Chondrocyte (in vitro differentiated cells): ENCODE results near the gene WDR4. TPM values are rescaled to one million over a fixed set of nuclear protein-coding genes. Genes with fewer than 3 reads are reported as not detected.
"Not testable (repeated sequence)": the region's sequence is repeated elsewhere in the genome, so short reads cannot be mapped to it uniquely, and the experiment has no call there.

Experiments
- DNase-seq: peaks from one replicate; pipeline ENCODE4 v3.0.0; 2021; ENCODE audit warnings: mixed read lengths, low spot score
- H3K27ac Mint-ChIP-seq: one replicate; pipeline ENCODE4 v1.8.0; 2021; ENCODE audit warnings: mild to moderate bottlenecking, moderate library complexity, mixed read lengths; ENCODE audit not compliant: unreplicated experiment
- H3K27me3 Mint-ChIP-seq: 2 replicates; pipeline ENCODE4 v1.8.0; 2021; ENCODE audit warnings: low read depth, mixed read lengths
- H3K36me3 Mint-ChIP-seq: 2 replicates; pipeline ENCODE4 v1.8.0; 2021; ENCODE audit warnings: low read depth, mixed read lengths
- H3K4me1 Mint-ChIP-seq: 2 replicates; pipeline ENCODE4 v1.8.0; 2021; ENCODE audit warnings: low read depth, mild to moderate bottlenecking, mixed read lengths
- H3K4me3 Mint-ChIP-seq: one replicate; pipeline ENCODE4 v1.8.0; 2021; ENCODE audit warnings: mild to moderate bottlenecking, moderate library complexity, mixed read lengths; ENCODE audit not compliant: unreplicated experiment
- H3K9me3 Mint-ChIP-seq: 2 replicates; pipeline ENCODE4 v1.8.0; 2021; ENCODE audit warnings: low read depth, mixed read lengths
- total RNA-seq: library from RNA; stranded (reverse); gene quantifications from 3 replicates; pipeline ENCODE4 v1.2.1, GENCODE V29; 2021
- TF ChIP-seq, protein P1 (sequence below): fragments of 200-600 bp; sonication (generic); IDR thresholded peaks from 2 replicates; pipeline ENCODE4 v1.5.0; 2021; ENCODE audit warnings: antibody characterized with exemption, mild to moderate bottlenecking, moderate library complexity

WDR4 gene
- total RNA-seq, 1 donor from 2014 or later = 9.6 TPM

- Mint-ChIP-seq H3K9me3 (no peaks in the 10 kb centered on the region), H3K4me3 (peak overlapping the region; percentile 81), H3K27me3 (no peaks in the 10 kb centered on the region), H3K27ac (peak overlapping the region; percentile 99), H3K4me1 (peaks cover 13% of the 10 kb centered on the region), H3K36me3 (peaks cover 4% of the 10 kb centered on the region)
- TF ChIP-seq, protein P1, sequence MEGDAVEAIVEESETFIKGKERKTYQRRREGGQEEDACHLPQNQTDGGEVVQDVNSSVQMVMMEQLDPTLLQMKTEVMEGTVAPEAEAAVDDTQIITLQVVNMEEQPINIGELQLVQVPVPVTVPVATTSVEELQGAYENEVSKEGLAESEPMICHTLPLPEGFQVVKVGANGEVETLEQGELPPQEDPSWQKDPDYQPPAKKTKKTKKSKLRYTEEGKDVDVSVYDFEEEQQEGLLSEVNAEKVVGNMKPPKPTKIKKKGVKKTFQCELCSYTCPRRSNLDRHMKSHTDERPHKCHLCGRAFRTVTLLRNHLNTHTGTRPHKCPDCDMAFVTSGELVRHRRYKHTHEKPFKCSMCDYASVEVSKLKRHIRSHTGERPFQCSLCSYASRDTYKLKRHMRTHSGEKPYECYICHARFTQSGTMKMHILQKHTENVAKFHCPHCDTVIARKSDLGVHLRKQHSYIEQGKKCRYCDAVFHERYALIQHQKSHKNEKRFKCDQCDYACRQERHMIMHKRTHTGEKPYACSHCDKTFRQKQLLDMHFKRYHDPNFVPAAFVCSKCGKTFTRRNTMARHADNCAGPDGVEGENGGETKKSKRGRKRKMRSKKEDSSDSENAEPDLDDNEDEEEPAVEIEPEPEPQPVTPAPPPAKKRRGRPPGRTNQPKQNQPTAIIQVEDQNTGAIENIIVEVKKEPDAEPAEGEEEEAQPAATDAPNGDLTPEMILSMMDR = no peak
- DNase-seq = no peak
Measured at GRCh38 chr21:42892582-42892930, 13.2 kb upstream of the WDR4 start.

- TF ChIP-seq, protein P1 = no peak
- H3K27ac Mint-ChIP-seq = no peak overlapping the region
- H3K36me3 Mint-ChIP-seq = no peaks in the 10 kb centered on the region
- H3K4me1 Mint-ChIP-seq = peaks cover 2% of the 10 kb centered on the region
- no peak overlapping the region for H3K4me3 Mint-ChIP-seq
- no peak for DNase-seq
- no peaks in the 10 kb centered on the region for H3K9me3 Mint-ChIP-seq
- H3K27me3 Mint-ChIP-seq = no peaks in the 10 kb centered on the region
Measured at GRCh38 chr21:42887326-42887725, 8.0 kb upstream of the WDR4 start.

GRCh38 chr21:42883921-42884320 is 4.6 kb upstream of the WDR4 start:
- Mint-ChIP-seq H3K27me3 (no peaks in the 10 kb centered on the region), H3K36me3 (peaks cover 1% of the 10 kb centered on the region), H3K27ac (no peak overlapping the region), H3K9me3 (no peaks in the 10 kb centered on the region), H3K4me3 (no peak overlapping the region), H3K4me1 (peaks cover 12% of the 10 kb centered on the region)
- no peak for DNase-seq
- TF ChIP-seq, protein P1 = no peak

DNA sequence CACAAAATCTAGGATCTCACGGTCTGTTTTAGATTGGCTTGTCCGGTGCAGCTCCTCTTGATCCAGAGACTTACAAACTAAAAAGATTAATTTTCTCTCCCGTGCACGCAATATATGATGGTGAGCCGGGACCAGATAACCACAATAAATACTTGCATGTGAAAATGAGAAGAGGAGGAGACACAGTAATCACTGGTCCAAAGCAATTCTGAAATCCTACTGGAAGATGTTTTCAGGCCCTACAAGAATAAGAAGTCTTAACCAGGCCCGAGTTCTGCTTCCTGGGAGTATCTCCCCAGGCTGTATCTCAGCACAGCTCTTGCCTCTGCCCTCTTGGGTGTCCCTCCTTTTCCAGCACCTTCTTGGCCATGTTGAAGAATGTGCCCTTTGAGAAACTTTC is 1.0 kb upstream of the WDR4 start:
- DNase-seq = no peak
- Mint-ChIP-seq H3K27ac (peak overlapping the region; percentile 94), H3K4me1 (peaks cover 21% of the 10 kb centered on the region), H3K36me3 (peaks cover 5% of the 10 kb centered on the region), H3K9me3 (no peaks in the 10 kb centered on the region), H3K27me3 (no peaks in the 10 kb centered on the region), H3K4me3 (peak overlapping the region; percentile 97)
- TF ChIP-seq, protein P1 = no peak

DNA sequence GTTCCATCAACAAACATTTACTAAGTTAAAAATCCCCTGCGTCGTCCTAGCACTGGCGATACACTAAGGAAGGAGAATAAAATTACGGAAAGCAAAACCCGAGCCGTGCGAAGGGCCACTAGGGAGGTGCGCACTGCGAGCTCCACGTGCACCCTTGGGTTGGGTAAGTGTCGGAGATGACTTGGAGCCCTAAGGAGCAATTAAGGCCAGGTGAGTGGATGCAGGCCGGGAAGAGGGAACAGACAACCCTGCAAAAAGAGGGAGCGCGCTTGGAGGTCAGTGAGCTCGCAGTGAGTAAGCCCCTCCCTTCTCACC is 704 bp downstream of the WDR4 start:
- Mint-ChIP-seq H3K4me1 (peaks cover 21% of the 10 kb centered on the region), H3K27me3 (no peaks in the 10 kb centered on the region), H3K4me3 (peak overlapping the region; percentile 97), H3K9me3 (no peaks in the 10 kb centered on the region), H3K36me3 (peaks cover 6% of the 10 kb centered on the region), H3K27ac (peak overlapping the region; percentile 94)
- no peak for DNase-seq
- TF ChIP-seq, protein P1 = no peak

DNA sequence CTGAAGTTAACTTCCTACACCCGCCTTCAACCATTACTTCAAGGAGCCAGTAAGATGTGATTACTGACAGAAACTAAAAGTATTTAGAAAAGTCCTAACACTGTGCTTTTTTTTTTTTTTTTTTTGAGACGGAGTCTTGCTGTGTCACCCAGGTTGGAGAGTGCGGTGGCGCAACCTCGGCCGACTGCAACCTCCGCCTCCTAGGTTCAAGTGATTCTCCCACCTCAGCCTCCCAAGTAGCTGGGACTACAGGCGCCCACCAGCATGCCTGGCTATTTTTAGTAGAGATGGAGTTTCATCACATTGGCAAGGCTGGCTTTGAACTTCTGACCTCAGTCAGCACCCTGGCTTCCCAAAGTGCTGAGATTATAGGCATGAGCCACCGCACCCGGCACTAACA is 3.5 kb downstream of the WDR4 start:
- DNase-seq, H3K4me3 Mint-ChIP-seq, H3K27me3 Mint-ChIP-seq, H3K27ac Mint-ChIP-seq, H3K9me3 Mint-ChIP-seq: not testable (repeated sequence)
- peaks cover 21% of the 10 kb centered on the region for H3K4me1 Mint-ChIP-seq
- peaks cover 15% of the 10 kb centered on the region for H3K36me3 Mint-ChIP-seq
